CD4-positive, alpha-beta T cell treated with Interleukin-12 subunit alpha and Interleukin-12 subunit beta, for 1 hour (primary cell): Measurements from ENCODE around the gene POLA1.

Experiments
- DNase-seq: peaks from one replicate; pipeline ENCODE4 v3.0.0-alpha.2; 2020

The POLA1 gene

GRCh38 chrX:24982306-24982965 is 288.7 kb downstream of the POLA1 start:
- DNase-seq: no peak

- DNase-seq: no peak
Observed at GRCh38 chrX:24983931-24984330, 290.2 kb downstream of the POLA1 start.

- DNase-seq: no peak
Observed at GRCh38 chrX:24985120-24985519, 291.4 kb downstream of the POLA1 start.

GRCh38 chrX:24987731-24988130 is 294.0 kb downstream of the POLA1 start:
- DNase-seq: no peak

- DNase-seq: no peak
Observed at GRCh38 chrX:24988314-24988713, 294.6 kb downstream of the POLA1 start.

- DNase-seq: no peak
Observed at GRCh38 chrX:24990535-24990934, 296.8 kb downstream of the POLA1 start.

GRCh38 chrX:24993879-24994278 is 300.2 kb downstream of the POLA1 start:
- DNase-seq: no peak

- DNase-seq: no peak
Observed at GRCh38 chrX:24996096-24996709, 302.5 kb downstream of the POLA1 start.

GRCh38 chrX:24999511-24999910 is 305.8 kb downstream of the POLA1 start:
- no peak for DNase-seq

- no peak for DNase-seq
Observed at GRCh38 chrX:25001808-25002660, 308.3 kb downstream of the POLA1 start.

GRCh38 chrX:25002661-25003020 is 308.9 kb downstream of the POLA1 start:
- DNase-seq: no peak

GRCh38 chrX:25003066-25003849 is 309.5 kb downstream of the POLA1 start:
- DNase-seq: no peak

GRCh38 chrX:25004040-25004439 is 310.3 kb downstream of the POLA1 start:
- no peak for DNase-seq

- DNase-seq: no peak
Observed at GRCh38 chrX:25004485-25005032, 310.8 kb downstream of the POLA1 start.

GRCh38 chrX:25005034-25005381 is 311.3 kb downstream of the POLA1 start:
- no peak for DNase-seq

- DNase-seq: no peak
Observed at GRCh38 chrX:25005382-25006185, 311.9 kb downstream of the POLA1 start.

- no peak for DNase-seq
Observed at GRCh38 chrX:25006586-25007058, 312.9 kb downstream of the POLA1 start.

- DNase-seq: no peak
Observed at GRCh38 chrX:25007059-25008053, 313.6 kb downstream of the POLA1 start.

GRCh38 chrX:25009407-25009806 is 315.7 kb downstream of the POLA1 start:
- DNase-seq: no peak

GRCh38 chrX:25010784-25011588 is 317.3 kb downstream of the POLA1 start:
- no peak for DNase-seq
